SW480 (cell line): ENCODE data around the gene AKIRIN1.
"Not testable (repeated sequence)": the region's sequence is repeated elsewhere in the genome, so short reads cannot be mapped to it uniquely, and the experiment has no call there.

Experiments
- DNase-seq: peaks from one replicate; pipeline ENCODE4 v3.0.0-alpha.2; 2016; ENCODE audit warnings: low spot score

Gene AKIRIN1

DNA sequence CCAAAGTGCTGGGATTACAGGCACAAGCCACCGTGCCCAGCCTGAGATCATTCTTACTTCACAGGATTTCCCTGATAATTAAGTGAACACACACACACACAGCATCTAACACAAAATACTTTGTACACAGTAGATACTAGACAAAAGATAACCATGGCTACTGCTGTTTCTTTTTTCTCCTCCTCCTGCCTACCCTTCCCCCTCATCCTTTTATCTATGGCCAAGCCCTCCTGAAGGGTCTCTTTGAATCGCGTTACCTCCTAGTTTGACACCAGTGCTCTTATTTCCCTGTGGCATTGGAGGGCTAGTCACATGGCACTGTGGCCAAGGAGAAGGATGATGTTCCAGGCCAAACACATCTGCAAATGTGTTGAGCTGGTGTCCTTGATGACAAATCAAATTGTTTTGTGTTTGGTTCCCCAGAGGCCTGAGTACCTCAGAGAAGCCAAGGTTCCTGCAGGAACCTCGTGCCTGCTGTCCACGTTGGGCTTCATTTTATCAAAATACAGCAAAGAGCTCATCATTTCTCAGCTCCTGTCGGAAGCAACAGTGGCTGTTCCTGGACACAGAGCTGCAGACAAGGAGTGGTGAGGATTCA is 55.6 kb downstream of the AKIRIN1 start:
- DNase-seq, result no peak

DNA sequence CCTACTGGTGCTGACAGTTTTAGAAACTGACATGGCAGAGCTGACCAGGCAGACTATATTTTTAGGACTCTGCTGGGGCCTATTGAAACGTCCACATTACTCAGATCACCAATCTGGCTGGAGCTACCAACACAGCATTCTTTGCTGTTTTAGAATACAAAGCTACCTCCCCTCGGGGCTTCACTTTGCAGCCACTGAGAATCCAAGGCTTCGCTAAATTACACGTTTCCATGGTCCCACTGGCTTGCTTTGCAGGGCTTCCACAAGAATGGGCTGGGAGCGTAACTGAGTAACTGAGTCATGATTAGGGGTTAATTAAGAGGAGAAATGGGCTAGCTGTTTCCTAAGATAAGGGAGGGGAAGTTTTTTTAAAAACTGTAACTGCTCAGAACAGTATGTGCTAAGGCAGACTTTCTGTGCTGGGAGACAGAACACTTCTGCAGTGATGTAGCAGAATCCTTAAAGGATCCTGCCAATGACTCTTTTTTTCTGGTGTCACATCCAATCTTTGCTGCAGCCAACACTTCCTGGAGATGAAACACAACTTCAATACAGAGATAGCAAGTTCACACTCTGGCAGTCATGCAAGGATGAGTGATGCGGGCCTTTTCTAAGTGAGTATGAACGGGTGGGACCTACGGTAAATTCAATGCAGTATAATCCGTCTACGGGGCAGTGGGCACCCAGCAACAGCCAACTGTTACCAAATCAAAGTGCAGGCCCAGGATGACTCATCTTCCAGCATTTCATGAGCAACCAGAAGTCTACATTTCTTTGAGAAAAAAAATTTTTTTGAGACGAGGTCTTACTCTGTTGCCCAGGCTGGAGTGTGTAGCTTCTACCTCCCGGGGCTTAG is 56.5 kb downstream of the AKIRIN1 start:
- no peak for DNase-seq

DNA sequence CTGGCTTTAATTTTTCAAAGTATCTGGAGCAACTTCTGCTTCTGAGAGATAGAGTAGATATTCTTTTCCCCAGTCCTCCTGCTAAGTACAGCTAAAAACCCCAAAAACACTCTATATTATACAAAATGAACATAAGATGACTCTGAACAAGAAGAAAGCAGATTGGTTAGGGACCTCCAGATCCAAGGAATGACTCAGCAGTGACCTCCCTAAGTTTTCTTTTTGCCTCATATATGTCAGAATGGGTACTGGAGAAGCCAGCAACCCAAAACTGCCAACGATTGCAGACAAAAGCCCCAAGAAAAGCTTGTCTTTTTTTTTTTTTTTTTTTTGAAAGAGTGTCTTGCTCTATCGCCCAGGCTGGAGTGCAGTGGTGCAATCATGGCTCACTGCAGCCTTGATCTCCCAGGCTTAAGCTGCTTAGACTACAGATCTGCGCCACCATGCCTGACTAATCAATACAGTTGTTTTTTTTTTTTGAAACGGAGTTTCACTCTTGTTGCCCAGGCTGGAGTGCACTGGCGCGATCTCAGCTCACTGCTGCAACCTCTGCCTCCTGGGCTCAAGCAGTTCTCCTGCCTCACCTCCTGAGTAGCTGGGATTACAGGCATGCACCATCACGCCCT is 57.8 kb downstream of the AKIRIN1 start:
- no peak for DNase-seq

DNA sequence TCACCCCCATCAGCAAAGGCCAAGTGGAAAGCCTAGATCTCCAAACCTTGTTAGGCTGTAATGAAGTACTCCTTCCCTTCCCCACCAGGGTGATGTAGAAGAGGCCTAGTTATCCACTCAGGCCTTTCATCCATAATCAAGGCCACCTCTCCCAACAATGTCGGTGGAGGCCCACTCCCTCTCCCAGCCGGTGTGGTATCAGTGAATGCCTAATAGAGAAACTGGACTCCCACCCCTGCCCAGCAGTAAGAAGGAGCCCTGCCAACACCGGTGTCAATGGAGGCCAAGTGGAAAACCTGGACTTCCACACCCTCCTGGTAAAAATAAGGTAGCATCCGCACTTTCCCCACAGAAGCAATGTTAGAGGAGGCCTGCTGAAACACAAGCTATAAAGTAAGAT is 58.9 kb downstream of the AKIRIN1 start:
- DNase-seq, result no peak

DNA sequence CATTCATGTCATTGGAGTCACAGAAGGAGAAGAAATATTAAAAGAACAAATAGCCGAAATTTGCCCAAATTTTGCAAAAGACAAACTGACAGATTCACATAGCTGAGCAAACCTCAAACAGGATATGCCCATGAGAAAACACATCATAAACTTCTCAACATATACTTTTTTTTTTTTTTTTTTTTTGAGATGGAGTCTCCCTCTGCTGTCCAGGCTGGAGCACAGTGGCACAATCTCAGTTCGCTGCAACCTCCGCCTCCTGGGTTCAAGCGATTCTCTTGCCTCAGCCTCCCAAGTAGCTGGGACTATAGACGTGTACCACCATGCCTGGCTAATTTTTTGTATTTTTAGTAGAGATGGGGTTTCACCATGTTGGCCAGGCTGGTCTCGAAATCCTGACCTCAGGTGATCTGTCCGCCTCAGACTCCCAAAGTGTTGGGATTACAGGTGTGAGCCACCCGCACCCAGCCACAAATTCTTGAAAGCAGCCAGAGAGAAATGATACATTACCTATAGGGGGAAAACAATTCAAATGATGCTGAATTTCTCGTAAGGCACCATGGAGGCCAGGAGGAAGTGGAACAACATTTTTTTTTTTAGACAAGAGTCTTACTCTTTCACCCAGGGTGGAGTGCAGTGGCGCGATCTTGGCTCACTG is 60.2 kb downstream of the AKIRIN1 start:
- not testable (repeated sequence) for DNase-seq

DNA sequence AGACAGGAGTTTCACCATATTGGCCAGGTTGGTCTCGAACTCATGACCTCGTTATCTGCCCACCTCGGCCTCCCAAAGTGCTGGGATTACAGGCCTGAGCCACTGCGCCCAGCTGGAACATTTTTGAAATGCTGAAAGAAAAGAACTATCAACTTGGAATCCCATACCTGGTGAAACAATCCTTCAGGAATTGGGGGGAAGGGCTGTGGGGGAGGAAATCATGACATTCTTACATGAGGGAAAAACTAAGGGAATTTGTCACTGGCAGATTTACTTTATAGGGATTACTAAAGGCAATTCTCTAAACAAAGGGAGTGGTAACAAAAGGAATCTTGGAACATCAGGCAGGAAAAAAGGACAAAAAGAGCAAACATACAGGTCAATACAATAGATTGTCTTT is 60.9 kb downstream of the AKIRIN1 start:
- no peak for DNase-seq

DNA sequence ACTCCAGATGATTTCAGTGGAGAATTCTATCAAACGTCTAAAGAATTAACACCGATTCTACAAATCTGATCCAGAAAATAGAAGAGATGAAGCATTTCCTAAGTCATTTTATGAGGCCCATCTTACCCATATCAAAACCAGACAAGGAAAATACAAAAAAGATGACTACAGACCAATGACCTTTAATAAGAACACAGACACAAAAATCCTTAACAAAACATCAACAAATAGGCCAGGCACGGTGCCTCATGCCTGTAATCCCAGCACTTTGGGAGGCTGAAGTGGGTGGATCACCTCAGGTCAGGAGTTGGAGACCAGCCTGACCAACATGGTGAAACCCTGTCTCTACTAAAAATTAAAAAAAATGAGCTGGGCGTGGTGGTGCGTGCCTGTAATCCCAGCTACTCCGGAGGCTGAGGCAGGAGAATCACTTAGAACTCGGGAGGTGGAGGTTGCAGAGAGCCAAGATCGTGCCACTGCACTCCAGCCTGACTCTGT is 64.2 kb downstream of the AKIRIN1 start:
- DNase-seq, result not testable (repeated sequence)
